CD4-positive, CD25-positive, alpha-beta regulatory T cell (primary cell): ENCODE data around the gene JPH3. TPM values are rescaled to one million over a fixed set of nuclear protein-coding genes. Genes with fewer than 3 reads are reported as not detected.

Source experiments
- ATAC-seq, 2 donors: fragments of 150-1000 bp; cut with Tn5 transposase; one replicate each; pipeline ENCODE4 v1.10.0; 2021; ENCODE audit warnings: low read depth in 2 of 2, moderate number of reproducible peaks in 2 of 2, moderate library complexity in 1 of 2
- DNase-seq, 3 donors: peaks; one replicate each; pipeline versions ENCODE4 v3.0.0 to v3.0.0-alpha.2; 2012 to 2022; ENCODE audit warnings: mixed read lengths in 1 of 3
- H3K27ac ChIP-seq: one replicate; pipeline ENCODE4 v1.7.0; 2013; ENCODE audit warnings: mild to moderate bottlenecking, low read length; ENCODE audit not compliant: insufficient read depth, poor library complexity, severe bottlenecking
- H3K27me3 ChIP-seq: one replicate; pipeline ENCODE4 v1.7.0; 2013; ENCODE audit warnings: low read length; ENCODE audit not compliant: control insufficient read depth, insufficient read depth
- H3K36me3 ChIP-seq: one replicate; pipeline ENCODE4 v1.7.0; 2013; ENCODE audit warnings: mild to moderate bottlenecking, low read length, moderate library complexity; ENCODE audit not compliant: control insufficient read depth, insufficient read depth
- H3K4me1 ChIP-seq: 2 replicates; pipeline ENCODE4 v1.7.0; 2013; ENCODE audit warnings: mild to moderate bottlenecking, low read length; ENCODE audit not compliant: insufficient read depth, control insufficient read depth, poor library complexity, severe bottlenecking
- H3K4me3 ChIP-seq: one replicate; pipeline ENCODE4 v1.7.0; 2013; ENCODE audit warnings: low read depth, mild to moderate bottlenecking, low read length, moderate library complexity
- H3K9me3 ChIP-seq, 2 experiments: 1 replicate in 1 of 2; 2 replicates in 1 of 2; pipeline ENCODE4 v1.7.0; 2013; ENCODE audit warnings: low read length in 2 of 2, mild to moderate bottlenecking in 1 of 2, moderate library complexity in 1 of 2; ENCODE audit not compliant: control insufficient read depth in 2 of 2
- H3K27ac Mint-ChIP-seq, 3 donors: one replicate each; pipeline ENCODE4 v1.8.0; 2020 to 2022; ENCODE audit warnings: mild to moderate bottlenecking in 3 of 3, mixed read lengths in 3 of 3, moderate library complexity in 2 of 3
- H3K27me3 Mint-ChIP-seq: one replicate; pipeline ENCODE4 v1.8.0; 2022; ENCODE audit warnings: mild to moderate bottlenecking, mixed read lengths
- H3K36me3 Mint-ChIP-seq: one replicate; pipeline ENCODE4 v1.8.0; 2020; ENCODE audit warnings: mixed read lengths
- H3K4me1 Mint-ChIP-seq, 4 donors: one replicate each; pipeline ENCODE4 v1.8.0; 2020 to 2022; ENCODE audit warnings: mixed read lengths in 4 of 4, mild to moderate bottlenecking in 1 of 4
- H3K4me3 Mint-ChIP-seq, 4 donors: one replicate each; pipeline ENCODE4 v1.8.0; 2020 to 2022; ENCODE audit warnings: mild to moderate bottlenecking in 4 of 4, mixed read lengths in 4 of 4, moderate library complexity in 3 of 4
- H3K9me3 Mint-ChIP-seq, 7 donors: one replicate each; pipeline ENCODE4 v1.8.0; 2020 to 2022; ENCODE audit warnings: mixed read lengths in 7 of 7, mild to moderate bottlenecking in 3 of 7, moderate library complexity in 2 of 7
- polyA plus RNA-seq, 4 donors: library from polyadenylated mRNA; unstranded; fragments of 300-500 nt; fragmentation: Illumina TruSeq; gene quantifications; one replicate each; pipeline ENCODE4 v1.2.3, GENCODE V29; 2021
- total RNA-seq: library from RNA; stranded (reverse); gene quantifications from one replicate; pipeline ENCODE4 v1.2.3, GENCODE V29; 2022

The JPH3 gene
- total and polyA plus RNA-seq, 5 donors from 2014 or later, result not detected

DNA sequence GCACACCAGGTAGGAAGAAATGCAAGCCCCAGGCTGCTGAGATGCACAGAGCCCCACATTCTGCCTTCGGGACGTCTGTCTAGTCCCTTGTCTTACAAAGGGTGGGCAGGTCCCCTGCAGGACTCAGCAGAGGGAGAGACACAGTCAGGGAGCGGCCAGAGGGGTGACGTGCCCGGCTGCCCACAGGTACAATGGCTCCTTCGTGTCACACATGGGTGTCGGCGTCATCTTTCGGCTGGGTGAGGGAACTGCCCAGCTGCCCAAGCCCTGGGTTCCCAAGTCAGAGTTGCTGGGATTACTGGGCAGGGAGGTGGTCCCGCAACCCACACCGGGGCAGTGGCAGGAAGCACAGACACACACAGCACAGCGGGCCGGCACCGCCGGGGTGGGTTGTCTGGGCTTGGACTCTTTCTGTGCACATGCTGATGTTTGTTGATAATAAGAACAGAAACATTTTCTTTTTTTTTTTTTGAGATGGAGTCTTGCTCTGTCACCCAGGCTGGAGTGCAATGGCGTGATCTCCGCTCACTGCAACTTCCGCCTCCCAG is 80.6 kb downstream of the JPH3 start:
- Histone ChIP-seq H3K9me3 (no peaks in the 10 kb centered on the region), H3K27me3 (no peaks in the 10 kb centered on the region), H3K36me3 (no peaks in the 10 kb centered on the region), H3K4me3 (no peak overlapping the region), H3K4me1 (no peaks in the 10 kb centered on the region), H3K27ac (no peak overlapping the region)
- Mint-ChIP-seq H3K9me3 (no peaks in the 10 kb centered on the region), H3K27me3 (no peaks in the 10 kb centered on the region), H3K27ac (peak overlapping the region in 1 of 3 donors; percentile 35), H3K4me3 (no peak overlapping the region), H3K4me1 (peaks cover 0 to 2% (median 0%) of the 10 kb centered on the region in 4 donors), H3K36me3 (no peaks in the 10 kb centered on the region)
- ATAC-seq (no peak), DNase-seq (no peak)

DNA sequence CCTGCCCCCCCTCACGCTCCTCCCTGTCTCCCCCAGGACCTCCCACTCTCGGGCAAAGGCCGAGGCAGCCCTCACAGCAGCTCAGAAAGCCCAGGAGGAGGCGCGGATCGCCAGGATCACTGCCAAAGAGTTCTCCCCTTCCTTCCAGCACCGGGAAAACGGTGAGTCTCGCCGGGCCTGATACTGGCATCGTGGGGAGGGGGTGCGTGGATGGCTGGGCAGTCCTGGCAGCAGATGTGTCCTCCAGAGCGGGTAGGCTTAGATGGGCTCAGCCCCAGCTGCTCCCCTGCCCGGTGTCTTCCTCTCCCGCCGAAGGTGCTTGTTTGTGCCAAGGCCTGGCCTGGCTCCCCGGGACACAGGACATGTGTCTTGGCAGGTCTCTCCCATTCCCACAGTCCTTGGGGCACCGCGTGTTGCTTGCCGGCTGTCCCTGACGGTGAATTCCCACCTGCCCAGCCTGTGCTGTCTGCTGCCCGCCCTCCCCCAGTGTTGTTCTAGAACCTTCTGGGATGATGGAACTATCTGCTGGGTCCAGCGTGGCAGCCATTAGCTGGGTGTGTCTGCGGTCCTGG is 81.9 kb downstream of the JPH3 start:
- H3K27me3 ChIP-seq, result no peaks in the 10 kb centered on the region
- no peak for ATAC-seq
- H3K27ac Mint-ChIP-seq, result no peak overlapping the region

GRCh38 chr16:87684711-87685404 is 82.5 kb downstream of the JPH3 start:
- H3K4me1 ChIP-seq, result no peaks in the 10 kb centered on the region
- H3K4me1 Mint-ChIP-seq, result peaks cover 0 to 2% (median 0%) of the 10 kb centered on the region in 4 donors
- ATAC-seq (no peak), DNase-seq (no peak)
- H3K27ac Mint-ChIP-seq, result no peak overlapping the region
- H3K27ac ChIP-seq, result no peak overlapping the region
- H3K27me3 ChIP-seq, result no peaks in the 10 kb centered on the region
- H3K4me3 Mint-ChIP-seq, result no peak overlapping the region
- no peaks in the 10 kb centered on the region for H3K36me3 ChIP-seq
- H3K27me3 Mint-ChIP-seq, result no peaks in the 10 kb centered on the region
- no peaks in the 10 kb centered on the region for H3K9me3 ChIP-seq
- H3K36me3 Mint-ChIP-seq, result no peaks in the 10 kb centered on the region
- no peaks in the 10 kb centered on the region for H3K9me3 Mint-ChIP-seq
- no peak overlapping the region for H3K4me3 ChIP-seq

More for the DNA sequence above, 81.9 kb downstream of the JPH3 start:
- Histone ChIP-seq H3K4me1 (no peaks in the 10 kb centered on the region), H3K36me3 (no peaks in the 10 kb centered on the region), H3K4me3 (no peak overlapping the region), H3K9me3 (no peaks in the 10 kb centered on the region), H3K27ac (no peak overlapping the region)
- H3K4me3 Mint-ChIP-seq, result no peak overlapping the region
- no peaks in the 10 kb centered on the region for H3K36me3 Mint-ChIP-seq
- H3K27me3 Mint-ChIP-seq, result no peaks in the 10 kb centered on the region
- no peak for DNase-seq
- H3K4me1 Mint-ChIP-seq, result peaks cover 0 to 2% (median 0%) of the 10 kb centered on the region in 4 donors
- H3K9me3 Mint-ChIP-seq, result no peaks in the 10 kb centered on the region

DNA sequence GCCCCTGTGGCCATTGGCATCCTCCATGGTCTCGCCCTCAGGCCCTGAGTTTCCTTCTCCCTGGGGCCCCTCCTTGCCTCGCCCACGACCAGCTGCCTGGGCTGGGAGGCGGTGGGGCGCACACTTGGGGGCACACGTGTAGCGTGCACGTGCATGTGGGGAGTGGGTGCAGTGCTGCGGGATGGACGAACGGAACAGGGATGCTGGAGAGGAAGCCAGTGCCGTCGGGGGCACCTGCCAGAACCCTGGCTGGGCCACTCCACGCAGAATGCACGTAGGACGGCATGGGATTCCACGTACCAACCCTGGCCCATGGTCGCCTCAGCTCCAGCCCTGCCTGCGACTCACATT is 83.1 kb downstream of the JPH3 start:
- no peak overlapping the region for H3K27ac Mint-ChIP-seq
- Histone ChIP-seq H3K4me1 (no peaks in the 10 kb centered on the region), H3K36me3 (no peaks in the 10 kb centered on the region), H3K27ac (no peak overlapping the region), H3K27me3 (no peaks in the 10 kb centered on the region), H3K4me3 (no peak overlapping the region), H3K9me3 (no peaks in the 10 kb centered on the region)
- DNase-seq (no peak), ATAC-seq (no peak)
- H3K9me3 Mint-ChIP-seq, result no peaks in the 10 kb centered on the region
- H3K4me3 Mint-ChIP-seq, result no peak overlapping the region
- no peaks in the 10 kb centered on the region for H3K27me3 Mint-ChIP-seq
- H3K4me1 Mint-ChIP-seq, result peaks cover 0 to 2% (median 0%) of the 10 kb centered on the region in 4 donors
- H3K36me3 Mint-ChIP-seq, result no peaks in the 10 kb centered on the region

DNA sequence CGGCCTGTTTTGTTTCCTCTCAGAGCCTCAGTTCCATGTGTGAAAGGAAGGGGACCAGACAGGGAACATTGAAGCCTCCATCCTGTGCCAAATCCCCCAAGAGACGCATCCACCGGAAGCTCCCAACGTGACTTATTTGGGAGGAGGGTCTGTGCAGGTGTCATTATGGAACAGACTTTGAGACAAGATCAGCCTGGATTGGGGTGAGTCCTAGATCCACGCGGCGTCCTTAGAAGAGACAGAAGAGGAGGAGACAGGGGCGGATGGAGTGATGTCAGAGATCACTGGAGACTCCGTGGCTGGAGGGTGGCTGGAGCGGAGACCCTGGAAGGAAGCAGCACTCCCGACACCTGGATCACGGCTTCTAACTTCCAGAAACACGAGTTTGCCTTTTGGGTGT is 83.5 kb downstream of the JPH3 start:
- Mint-ChIP-seq H3K36me3 (no peaks in the 10 kb centered on the region), H3K27ac (no peak overlapping the region), H3K4me1 (peaks cover 0 to 2% (median 0%) of the 10 kb centered on the region in 4 donors), H3K4me3 (no peak overlapping the region), H3K9me3 (no peaks in the 10 kb centered on the region), H3K27me3 (no peaks in the 10 kb centered on the region)
- DNase-seq (no peak), ATAC-seq (no peak)
- Histone ChIP-seq H3K27ac (no peak overlapping the region), H3K27me3 (no peaks in the 10 kb centered on the region), H3K36me3 (no peaks in the 10 kb centered on the region), H3K4me1 (no peaks in the 10 kb centered on the region), H3K9me3 (no peaks in the 10 kb centered on the region), H3K4me3 (no peak overlapping the region)

DNA sequence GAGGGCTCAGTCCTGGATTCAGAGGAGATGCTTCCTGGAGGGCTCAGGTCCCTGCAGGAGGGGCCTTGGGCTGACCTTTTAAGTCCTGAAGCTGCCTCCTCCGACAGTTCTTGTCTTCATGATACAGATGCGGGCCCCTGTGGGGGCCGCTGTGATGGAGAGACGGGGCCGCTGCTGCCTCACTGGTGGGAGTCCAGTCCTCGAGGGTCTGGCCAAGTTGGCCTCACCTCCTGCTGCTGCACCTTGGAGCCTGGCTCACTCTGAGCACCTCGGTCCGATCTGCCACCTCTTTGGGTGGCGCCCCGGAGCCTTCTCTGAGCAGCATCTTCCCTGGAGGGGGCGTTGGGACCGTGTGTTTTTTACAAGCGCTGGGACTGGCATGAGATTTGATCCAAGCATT is 84.4 kb downstream of the JPH3 start:
- no peaks in the 10 kb centered on the region for H3K27me3 Mint-ChIP-seq
- ATAC-seq, result no peak
- Histone ChIP-seq H3K36me3 (no peaks in the 10 kb centered on the region), H3K4me3 (no peak overlapping the region), H3K9me3 (no peaks in the 10 kb centered on the region), H3K4me1 (no peaks in the 10 kb centered on the region), H3K27ac (no peak overlapping the region), H3K27me3 (no peaks in the 10 kb centered on the region)
- no peaks in the 10 kb centered on the region for H3K36me3 Mint-ChIP-seq
- peaks cover 0 to 2% (median 0%) of the 10 kb centered on the region in 4 donors for H3K4me1 Mint-ChIP-seq
- no peak overlapping the region for H3K27ac Mint-ChIP-seq
- H3K9me3 Mint-ChIP-seq, result no peaks in the 10 kb centered on the region
- H3K4me3 Mint-ChIP-seq, result no peak overlapping the region
- no peak for DNase-seq

GRCh38 chr16:87687126-87687910 is 85.0 kb downstream of the JPH3 start:
- no peaks in the 10 kb centered on the region for H3K36me3 Mint-ChIP-seq
- H3K4me1 Mint-ChIP-seq, result no peaks in the 10 kb centered on the region
- no peaks in the 10 kb centered on the region for H3K27me3 Mint-ChIP-seq
- Histone ChIP-seq H3K9me3 (no peaks in the 10 kb centered on the region), H3K4me3 (no peak overlapping the region), H3K27ac (no peak overlapping the region), H3K36me3 (no peaks in the 10 kb centered on the region), H3K27me3 (no peaks in the 10 kb centered on the region), H3K4me1 (no peaks in the 10 kb centered on the region)
- no peak for ATAC-seq
- peak in 1 of 3 donors; percentile 32 for DNase-seq
- no peak overlapping the region for H3K27ac Mint-ChIP-seq
- H3K4me3 Mint-ChIP-seq, result no peak overlapping the region
- H3K9me3 Mint-ChIP-seq, result no peaks in the 10 kb centered on the region
